PC-9 (cell line): ENCODE results near the gene DDX56. TPM values are rescaled to one million over a fixed set of nuclear protein-coding genes. Genes with fewer than 3 reads are reported as not detected.

Experiments used
- BruUV-seq: library from RNA; stranded (reverse); fragments of 400-500 nt; replicated peaks from 2 replicates; lab custom pipeline; 2021; lab: Mats Ljungman, UMichigan
- CTCF ChIA-PET: fragments of 300-600 bp; sonication (Branson Sonifier 250); formaldehyde crosslinking; loops from one replicate; lab custom pipeline; 2022; ENCODE audit warnings: antibody characterized with exemption; lab: Charles Lee
- POLR2A ChIA-PET: fragments of 300-600 bp; sonication (Branson Sonifier 250); formaldehyde crosslinking; loops from one replicate; lab custom pipeline; 2022; ENCODE audit warnings: antibody characterized with exemption; ENCODE audit not compliant: unreplicated experiment; lab: Charles Lee
- DNase-seq, 2 experiments: peaks; one replicate each; pipeline versions ENCODE4 v3.0.0 to v3.0.0-alpha.2; 2015 to 2022; ENCODE audit warnings: mixed read lengths in 1 of 2
- H2AFZ ChIP-seq: fragments of 200-600 bp; sonication (generic); 2 replicates; pipeline ENCODE4 v1.8.1; 2017; ENCODE audit warnings: antibody characterized with exemption
- H3F3A ChIP-seq: fragments of 200-600 bp; sonication (generic); 2 replicates; pipeline ENCODE4 v1.8.1; 2017; ENCODE audit warnings: antibody characterized with exemption, mild to moderate bottlenecking, low read depth; ENCODE audit not compliant: insufficient read depth
- H3K27ac ChIP-seq: fragments of 200-600 bp; sonication (generic); 2 replicates; pipeline ENCODE4 v1.6.1; 2016; ENCODE audit warnings: mixed run types
- H3K27me3 ChIP-seq: fragments of 200-600 bp; sonication (generic); 2 replicates; pipeline ENCODE4 v1.6.1; 2016; ENCODE audit warnings: low read depth, mixed run types; ENCODE audit not compliant: insufficient read depth
- H3K36me3 ChIP-seq: fragments of 200-600 bp; sonication (generic); 2 replicates; pipeline ENCODE4 v1.6.1; 2016; ENCODE audit warnings: low read depth, mixed run types
- H3K4me1 ChIP-seq: fragments of 200-600 bp; sonication (generic); replicated peaks from 2 replicates; pipeline ENCODE4 v1.6.1; 2016; ENCODE audit warnings: mixed run types; ENCODE audit not compliant: insufficient read depth
- H3K4me2 ChIP-seq: fragments of 200-600 bp; sonication (generic); 2 replicates; pipeline ENCODE4 v1.6.1; 2017; ENCODE audit warnings: mixed run types
- H3K4me3 ChIP-seq: fragments of 200-600 bp; sonication (generic); 2 replicates; pipeline ENCODE4 v1.6.1; 2016; ENCODE audit warnings: mixed run types
- H3K79me2 ChIP-seq: fragments of 200-600 bp; sonication (generic); 2 replicates; pipeline ENCODE4 v1.6.1; 2017; ENCODE audit warnings: low read depth, mixed run types
- H3K9me2 ChIP-seq: fragments of 200-600 bp; sonication (generic); 2 replicates; pipeline ENCODE4 v1.8.1; 2017; ENCODE audit warnings: mild to moderate bottlenecking; ENCODE audit not compliant: insufficient read depth
- H3K9me3 ChIP-seq: fragments of 200-600 bp; sonication (generic); 2 replicates; pipeline ENCODE4 v1.8.1; 2016; ENCODE audit warnings: low read depth; ENCODE audit not compliant: insufficient read depth
- H4K20me1 ChIP-seq: fragments of 200-600 bp; sonication (generic); 2 replicates; pipeline ENCODE4 v1.8.1; 2017; ENCODE audit not compliant: insufficient read depth
- CTCF ChIP-seq: fragments of 200-600 bp; sonication (generic); conservative IDR thresholded peaks from 2 replicates; pipeline ENCODE4 v1.6.1; 2017; ENCODE audit warnings: mixed run types, antibody characterized with exemption, mild to moderate bottlenecking, moderate library complexity
- EZH2 ChIP-seq: fragments of 200-600 bp; sonication (generic); IDR thresholded peaks from 2 replicates; pipeline ENCODE4 v1.8.0; 2017; ENCODE audit warnings: antibody characterized with exemption, low read depth
- intact Hi-C: fragments of 100-400 bp; cut with micrococcal nuclease; formaldehyde crosslinking; loops from one replicate; pipeline ENCODE4 v1.10.0; 2022; ENCODE audit not compliant: unreplicated experiment
- total RNA-seq: library from RNA; stranded (reverse); gene quantifications from 2 replicates; pipeline ENCODE4 v1.2.3, GENCODE V29; 2021

The DDX56 gene
- total RNA-seq, 1 experiment from 2014 or later = 113 TPM

DNA sequence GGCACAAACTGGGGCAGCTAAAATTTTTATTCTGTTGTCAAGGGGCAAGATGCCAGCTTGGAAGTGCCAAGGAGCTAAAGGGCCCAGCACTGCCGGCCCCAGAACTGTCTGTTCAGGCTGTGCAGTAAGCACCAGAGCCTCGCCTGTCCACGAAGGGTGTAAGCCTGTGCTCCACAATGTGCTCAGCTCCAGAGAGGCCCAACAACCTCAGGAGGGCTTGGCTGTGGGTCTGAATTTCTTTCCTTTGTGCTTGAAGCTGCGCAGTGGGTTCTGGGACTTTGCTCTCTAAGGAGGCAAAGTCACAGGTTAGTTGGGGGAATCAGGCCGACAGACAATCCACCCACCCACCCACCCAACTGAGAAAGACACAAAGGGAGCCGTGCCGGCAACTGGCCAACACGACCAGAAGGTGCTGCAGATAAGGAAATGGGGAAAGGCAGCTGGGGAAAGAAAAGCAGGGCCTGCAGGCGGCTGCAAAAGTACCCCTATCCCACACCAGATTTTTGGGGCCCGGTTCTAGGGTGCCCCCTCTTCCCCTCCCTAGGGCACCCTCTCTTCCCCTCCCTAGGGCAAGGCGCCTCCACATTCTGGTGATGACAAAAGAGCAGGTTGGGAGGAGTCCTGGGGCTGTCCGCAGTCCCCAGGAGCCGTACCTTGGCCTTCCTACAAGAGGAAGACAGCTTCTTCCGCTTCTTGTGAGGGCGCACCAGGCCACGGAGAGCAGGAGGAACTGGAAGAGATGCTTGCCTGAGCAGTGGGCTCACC lies 7.7 kb downstream of the DDX56 start:
- H3F3A ChIP-seq = peaks cover 71% of the 10 kb centered on the region
- no peak overlapping the region for H2AFZ ChIP-seq
- BruUV-seq = no TSS peak
- DNase-seq = no peak
- H3K79me2 ChIP-seq = peaks cover 18% of the 10 kb centered on the region; the same call in 1 of the 2 replicates
- H3K27ac ChIP-seq = no peak overlapping the region
- peaks cover 20% of the 10 kb centered on the region for H4K20me1 ChIP-seq
- no peak overlapping the region for H3K4me3 ChIP-seq
- H3K36me3 ChIP-seq = peaks cover 54% of the 10 kb centered on the region
- intact Hi-C loops = loop anchor here (1.0 to 10.0 kb wide), 4 partner anchors 76 to 544 kb away; partner anchors contain the start of gene NUDCD3
- no peaks in the 10 kb centered on the region for H3K9me2 ChIP-seq
- no peak overlapping the region for H3K4me2 ChIP-seq
- no peaks in the 10 kb centered on the region for H3K27me3 ChIP-seq
- H3K9me3 ChIP-seq = no peaks in the 10 kb centered on the region
- TF ChIP-seq CTCF = peak; percentile 24; the same call in 1 of the 2 replicates
- no peak for TF ChIP-seq EZH2
- peaks cover 16% of the 10 kb centered on the region for H3K4me1 ChIP-seq
- POLR2A ChIA-PET = interaction anchor here (0.6 to 0.7 kb wide), 2 partner anchors 171 to 221 kb away, joined by 3 to 8 read pairs; no protein-coding TSS in a partner anchor
- CTCF ChIA-PET = interaction anchor here (0.7 to 2.1 kb wide), 2 partner anchors 8 to 76 kb away, joined by 3 to 7 read pairs; partner anchors contain the start of gene NUDCD3

GRCh38 chr7:44565097-44565794 lies 8.5 kb downstream of the DDX56 start:
- peaks cover 16% of the 10 kb centered on the region for H3K4me1 ChIP-seq
- peaks cover 11% of the 10 kb centered on the region; the same call in 1 of the 2 replicates for H3K79me2 ChIP-seq
- ChIA-PET CTCF (interaction anchor here (0.6 to 2.1 kb wide), 3 partner anchors 75 to 576 kb away, joined by 3 to 7 read pairs (median 3); partner anchors contain the start of gene NUDCD3), POLR2A (interaction anchor here (0.6 to 0.7 kb wide), 3 partner anchors 12 to 220 kb away, joined by 3 to 8 read pairs (median 8); no protein-coding TSS in a partner anchor)
- no peak overlapping the region for H3K27ac ChIP-seq
- BruUV-seq = no TSS peak
- DNase-seq = peak in 1 of 2 experiments; percentile 78
- H2AFZ ChIP-seq = no peak overlapping the region
- TF ChIP-seq EZH2 = no peak
- TF ChIP-seq CTCF = peak; percentile 100
- H4K20me1 ChIP-seq = peaks cover 19% of the 10 kb centered on the region
- H3K9me2 ChIP-seq = no peaks in the 10 kb centered on the region
- peaks cover 46% of the 10 kb centered on the region for H3K36me3 ChIP-seq
- no peaks in the 10 kb centered on the region for H3K9me3 ChIP-seq
- H3K27me3 ChIP-seq = no peaks in the 10 kb centered on the region
- no peak overlapping the region for H3K4me2 ChIP-seq
- intact Hi-C loops = loop anchor here (1.0 to 10.0 kb wide), 4 partner anchors 75 to 543 kb away; partner anchors contain the start of gene NUDCD3
- peaks cover 71% of the 10 kb centered on the region for H3F3A ChIP-seq
- no peak overlapping the region for H3K4me3 ChIP-seq

DNA sequence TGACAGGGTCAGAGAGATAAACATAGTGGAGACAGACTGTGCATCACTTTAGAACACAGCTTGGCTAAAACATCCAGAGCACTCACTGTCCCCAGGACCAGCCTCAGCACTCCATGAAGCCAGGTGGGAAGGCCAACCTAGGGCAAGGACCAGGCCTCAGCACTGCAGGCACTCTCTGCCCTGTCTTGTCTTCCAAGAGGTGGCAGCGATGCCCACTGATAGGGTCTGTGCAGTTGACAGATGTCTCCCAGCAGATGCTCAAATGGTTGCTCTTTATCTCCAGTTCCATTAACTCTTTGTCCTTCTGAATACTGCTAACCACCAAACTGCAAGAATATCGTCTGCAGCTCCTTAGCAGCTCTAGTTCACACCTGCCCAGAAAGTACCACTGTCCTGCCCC lies 9.1 kb downstream of the DDX56 start:
- Histone ChIP-seq H3F3A (peaks cover 71% of the 10 kb centered on the region), H3K9me2 (no peaks in the 10 kb centered on the region), H3K79me2 (peaks cover 5% of the 10 kb centered on the region; the same call in 1 of the 2 replicates), H3K4me1 (peaks cover 16% of the 10 kb centered on the region), H3K36me3 (peaks cover 40% of the 10 kb centered on the region), H3K4me3 (no peak overlapping the region), H3K27ac (no peak overlapping the region), H3K9me3 (no peaks in the 10 kb centered on the region), H3K4me2 (no peak overlapping the region), H4K20me1 (peaks cover 12% of the 10 kb centered on the region), H2AFZ (no peak overlapping the region), H3K27me3 (no peaks in the 10 kb centered on the region)
- CTCF ChIA-PET = interaction anchor here (0.6 to 2.1 kb wide), 2 partner anchors 74 to 489 kb away, joined by 3 to 7 read pairs; partner anchors contain the start of gene NUDCD3
- TF ChIP-seq CTCF (no peak), EZH2 (no peak)
- BruUV-seq = no TSS peak
- intact Hi-C loops = loop anchor here (1.0 to 10.0 kb wide), 4 partner anchors 74 to 542 kb away; partner anchors contain the start of gene NUDCD3
- DNase-seq = no peak
- POLR2A ChIA-PET = interaction anchor here (0.6 kb wide), 2 partner anchors 9 to 11 kb away, joined by 3 to 8 read pairs; no protein-coding TSS in a partner anchor
